HepG2 (cell line): ENCODE results near the gene C2. TPM values are rescaled to one million over a fixed set of nuclear protein-coding genes. Genes with fewer than 3 reads are reported as not detected.

Experiments used
- ATAC-seq: fragments of 200-7000 bp; cut with Tn5 transposase; 3 replicates; pipeline ENCODE4 v1.9.1; 2020; ENCODE audit warnings: mild to moderate bottlenecking, moderate library complexity
- BruUV-seq: library from RNA; stranded (reverse); fragments of 400-500 nt; replicated peaks from 2 replicates; lab custom pipeline; 2021; lab: Mats Ljungman, UMichigan
- CTCF ChIA-PET: fragments of 300-600 bp; formaldehyde crosslinking; extraction: SDS; loops from one replicate; lab custom pipeline; 2021; ENCODE audit warnings: low total read pairs, inconsistent platforms, low intra/inter-chr PET ratio; lab: Yijun Ruan, JAX
- POLR2A ChIA-PET: fragments of 350-600 bp; sonication (Branson Sonifier 250); formaldehyde crosslinking; loops from one replicate; lab custom pipeline; 2020; ENCODE audit warnings: antibody characterized with exemption, inconsistent platforms; lab: Yijun Ruan, JAX
- DNase-seq: peaks from one replicate; pipeline ENCODE4 v3.0.0-alpha.2; 2015; ENCODE audit warnings: low spot score
- FAIRE-seq: peaks from 3 replicates; lab custom pipeline; 2011; peaks lifted over from hg19 to GRCh38; lab: Jason Lieb, UNC
- H2AFZ ChIP-seq: one replicate; pipeline ENCODE4 v1.6.1; 2011; ENCODE audit warnings: low read length, inconsistent platforms
- H3K27ac ChIP-seq: fragments of 300-600 bp; 3 replicates; pipeline ENCODE4 v1.8.0; 2011; ENCODE audit warnings: mixed run types, mild to moderate bottlenecking, mixed read lengths, low read length, inconsistent platforms; ENCODE audit not compliant: insufficient read depth; ENCODE audit errors: extremely low read length
- H3K27me3 ChIP-seq, 2 experiments: fragments of 200-600 bp in 1 of 2; 2 replicates in 1 of 2; 3 replicates in 1 of 2; pipeline versions ENCODE4 v1.6.0 to v1.8.0; 2011; ENCODE audit warnings: low read length in 2 of 2, mild to moderate bottlenecking in 2 of 2, moderate library complexity in 2 of 2, inconsistent platforms in 1 of 2; ENCODE audit not compliant: insufficient read depth in 2 of 2, control insufficient read depth in 1 of 2
- H3K36me3 ChIP-seq, 2 experiments: fragments of 200-600 bp in 1 of 2; replicated peaks in 1 of 2; 2 replicates in 1 of 2; 3 replicates in 1 of 2; pipeline versions ENCODE4 v1.5.1 to v1.8.0; 2011; ENCODE audit warnings: low read length in 2 of 2, inconsistent platforms in 1 of 2; ENCODE audit not compliant: insufficient read depth in 2 of 2, control insufficient read depth in 1 of 2
- H3K4me1 ChIP-seq: 2 replicates; pipeline ENCODE4 v1.5.1; 2012; ENCODE audit warnings: low read length, inconsistent platforms; ENCODE audit not compliant: insufficient read depth
- H3K4me2 ChIP-seq: 2 replicates; pipeline ENCODE4 v1.6.0; 2011; ENCODE audit warnings: low read depth, low read length, inconsistent platforms
- H3K4me3 ChIP-seq, 3 experiments: fragments of 200-600 bp in 1 of 3; sonication (generic), shearing (Covaris generic) in 1 of 3; replicated peaks in 1 of 3; 2 replicates each; pipeline ENCODE4 v1.5.1; 2011 to 2016; ENCODE audit warnings: low read length in 3 of 3, inconsistent platforms in 2 of 3, low read depth in 2 of 3, mild to moderate bottlenecking in 2 of 3, control low read depth in 1 of 3, mixed read lengths in 1 of 3; ENCODE audit not compliant: insufficient read depth in 1 of 3
- H3K79me2 ChIP-seq: one replicate; pipeline ENCODE4 v1.6.1; 2011; ENCODE audit warnings: low read length, inconsistent platforms; ENCODE audit not compliant: insufficient read depth
- H3K9ac ChIP-seq: 2 replicates; pipeline ENCODE4 v1.6.0; 2011; ENCODE audit warnings: mild to moderate bottlenecking, low read depth, low read length, inconsistent platforms; ENCODE audit not compliant: insufficient read depth
- H3K9me3 ChIP-seq: 2 replicates; pipeline ENCODE4 v1.5.1; 2012; ENCODE audit warnings: mild to moderate bottlenecking, low read length
- H4K20me1 ChIP-seq: 2 replicates; pipeline ENCODE4 v1.6.0; 2011; ENCODE audit warnings: inconsistent platforms, mild to moderate bottlenecking, low read length, moderate library complexity; ENCODE audit not compliant: insufficient read depth
- AGO2 ChIP-seq: fragments of 200-400 bp; formaldehyde crosslinking; optimal IDR thresholded peaks from 2 replicates; pipeline ENCODE3; 2017; ENCODE audit warnings: mild to moderate bottlenecking, low read depth, low read length, moderate library complexity
- ELF3 ChIP-seq: IDR thresholded peaks from 2 replicates; pipeline ENCODE4 v1.6.1; 2016; ENCODE audit warnings: missing genetic modification reagents, missing compliant biosample characterization
- FOXK2 ChIP-seq: fragments of 450-650 bp; IDR thresholded peaks from 2 replicates; pipeline ENCODE4 v1.6.1; 2016
- HNRNPL ChIP-seq: fragments of 200-400 bp; formaldehyde crosslinking; IDR thresholded peaks from 2 replicates; pipeline ENCODE4 v1.6.1; 2017; ENCODE audit warnings: mild to moderate bottlenecking, low read depth, low read length
- POLR2G ChIP-seq: fragments of 200-400 bp; formaldehyde crosslinking; IDR thresholded peaks from 2 replicates; pipeline ENCODE4 v1.6.1; 2018; ENCODE audit warnings: mild to moderate bottlenecking, low read depth, low read length, moderate library complexity
- RBFOX2 ChIP-seq: fragments of 200-400 bp; formaldehyde crosslinking; IDR thresholded peaks from 2 replicates; pipeline ENCODE4 v1.6.1; 2017; ENCODE audit warnings: low read depth, mild to moderate bottlenecking, low read length
- SSRP1 ChIP-seq: IDR thresholded peaks from 2 replicates; pipeline ENCODE4 v1.6.1; 2016; ENCODE audit warnings: control low read depth
- TEAD3 ChIP-seq: optimal IDR thresholded peaks from 2 replicates; pipeline ENCODE3; 2016; ENCODE audit warnings: borderline replicate concordance
- ZNF350 ChIP-seq: sonication (generic); formaldehyde crosslinking; IDR thresholded peaks from 2 replicates; pipeline ENCODE4 v1.4.0; 2020; ENCODE audit warnings: mild to moderate bottlenecking, low read depth, missing genetic modification reagents, borderline replicate concordance
- ZNF772 ChIP-seq: sonication (generic); formaldehyde crosslinking; IDR thresholded peaks from 2 replicates; pipeline ENCODE4 v1.5.0; 2020; ENCODE audit warnings: mild to moderate bottlenecking, missing genetic modification reagents
- WGBS: methylation state at CpG from one replicate; pipeline ENCODE4 v1.1.6; 2017; ENCODE audit warnings: low lambda C conversion rate; 5-methylcytosine and 5-hydroxymethylcytosine counted together
- in situ Hi-C: cut with HindIII; loops from 2 replicates; pipeline ENCODE4 v1.10.0; 2017; ENCODE audit warnings: low pct_unique_long_range_greater_than_20kb; ENCODE audit not compliant: extremely low pct_ligation_motif_present
- intact Hi-C: fragments of 100-400 bp; cut with micrococcal nuclease; formaldehyde crosslinking; loops from one replicate; pipeline ENCODE4 v1.10.0; 2022; ENCODE audit not compliant: unreplicated experiment
- polyA plus RNA-seq, 8 experiments: library from polyadenylated mRNA; depleted of rRNA in 3 of 8; stranded (reverse) in 7 of 8; unstranded in 1 of 8; fragments of >200 nt; fragmentation: Illumina TruSeq in 4 of 8; extraction: Trizol in 4 of 8; gene quantifications; 2 replicates each; pipeline versions ENCODE4 v1.2.1 to v1.2.3, GENCODE V29; 2011 to 2016; ENCODE audit warnings: low read depth in 4 of 8, missing spikeins in 1 of 8, mixed read lengths in 1 of 8; ENCODE audit not compliant: insufficient read depth in 1 of 8
- total RNA-seq, 5 experiments: library from RNA; depleted of rRNA; stranded (reverse); fragments of >200 nt; fragmentation: Illumina TruSeq; extraction: Trizol; gene quantifications; 2 replicates each; pipeline ENCODE4 v1.2.3, GENCODE V29; 2016; ENCODE audit warnings: low read depth in 1 of 5
- TF ChIP-seq, protein P1 (sequence below): IDR thresholded peaks from 2 replicates; pipeline ENCODE4 v1.6.1; 2016; ENCODE audit warnings: missing genetic modification reagents, missing compliant biosample characterization

The C2 gene
- total and polyA plus RNA-seq, 2 of the 13 experiments (the other 11 are each of a cell fraction or from before 2014, with no cell fraction given) = 165 to 307 TPM

DNA sequence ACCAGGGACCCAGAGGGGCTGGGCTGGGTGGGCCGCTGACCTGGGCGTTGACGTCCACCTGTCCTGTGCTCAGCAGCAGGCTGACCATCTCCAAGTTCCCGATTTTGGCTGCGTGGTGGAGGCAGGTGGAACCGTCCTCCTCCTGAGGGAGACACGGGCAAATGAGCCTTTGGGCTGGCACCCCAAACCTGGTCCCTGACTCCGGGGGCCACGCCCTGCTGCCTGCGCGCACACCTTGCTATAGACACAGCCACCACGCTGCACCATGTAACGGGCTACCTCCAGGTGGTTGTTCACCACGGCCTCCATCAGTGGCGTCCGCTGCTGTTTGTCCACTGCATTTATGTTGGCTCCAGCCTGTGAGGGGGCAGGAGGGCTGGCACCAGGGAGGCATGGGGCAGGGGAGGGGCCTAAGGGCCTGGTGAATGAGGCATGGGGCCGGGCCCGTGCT lies 41.0 kb upstream of the C2 start:
- intact Hi-C loops = no loop called here
- DNase-seq (no peak), ATAC-seq (no peak), FAIRE-seq (no peak)
- H3K27ac ChIP-seq = no peak overlapping the region
- no peak overlapping the region for H3K4me3 ChIP-seq
- TF ChIP-seq HNRNPL (0 out of 2 replicates have a peak, but pooled peaks have one; percentile 29), AGO2 (peak; percentile 91), RBFOX2 (peak; percentile 63), ZNF772 (CRISPR knock-in tag) (no peak)
- no peak overlapping the region for H3K9ac ChIP-seq
- peaks cover 56 to 86% of the 10 kb centered on the region in 2 experiments for H3K36me3 ChIP-seq
- CTCF ChIA-PET = no interaction called here
- no TSS peak for BruUV-seq
- H3K4me2 ChIP-seq = no peak overlapping the region
- no peaks in the 10 kb centered on the region for H3K9me3 ChIP-seq
- WGBS = 100% methylated on average over 12 of the region's 18 CpGs
- in situ Hi-C loops = no loop called here
- POLR2A ChIA-PET = no interaction called here
- no peaks in the 10 kb centered on the region for H3K4me1 ChIP-seq
- no peaks in the 10 kb centered on the region for H4K20me1 ChIP-seq
- H3K79me2 ChIP-seq = no peaks in the 10 kb centered on the region
- no peaks in the 10 kb centered on the region for H3K27me3 ChIP-seq
- H2AFZ ChIP-seq = no peak overlapping the region

- 98% methylated on average over 18 of the region's 19 CpGs for WGBS
- H3K79me2 ChIP-seq = no peaks in the 10 kb centered on the region
- intact Hi-C loops (no loop called here), in situ Hi-C loops (no loop called here)
- no peak overlapping the region for H3K9ac ChIP-seq
- no peak overlapping the region for H3K4me3 ChIP-seq
- no peak overlapping the region for H3K27ac ChIP-seq
- no peak for TF ChIP-seq TEAD3 (CRISPR knock-in tag)
- no peak for TF ChIP-seq POLR2G
- TF ChIP-seq ZNF350 (CRISPR knock-in tag) = no peak
- TF ChIP-seq, protein P1, sequence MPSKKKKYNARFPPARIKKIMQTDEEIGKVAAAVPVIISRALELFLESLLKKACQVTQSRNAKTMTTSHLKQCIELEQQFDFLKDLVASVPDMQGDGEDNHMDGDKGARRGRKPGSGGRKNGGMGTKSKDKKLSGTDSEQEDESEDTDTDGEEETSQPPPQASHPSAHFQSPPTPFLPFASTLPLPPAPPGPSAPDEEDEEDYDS (CRISPR knock-in tag) = no peak
- no peak for TF ChIP-seq FOXK2
- TF ChIP-seq SSRP1 (CRISPR knock-in tag) = no peak
- TF ChIP-seq ELF3 = no peak
- no peaks in the 10 kb centered on the region for H3K9me3 ChIP-seq
- CTCF ChIA-PET = no interaction called here
- no peaks in the 10 kb centered on the region for H3K4me1 ChIP-seq
- FAIRE-seq (no peak), ATAC-seq (no peak), DNase-seq (no peak)
- no peak overlapping the region for H3K4me2 ChIP-seq
- BruUV-seq = no TSS peak
- POLR2A ChIA-PET = interaction anchor here (0.6 to 2.1 kb wide), 2 partner anchors 25 to 88 kb away, joined by 3 to 5 read pairs; partner anchors contain the start of gene NEU1
- H3K36me3 ChIP-seq = peaks cover 57 to 88% of the 10 kb centered on the region in 2 experiments
- H2AFZ ChIP-seq = no peak overlapping the region
- no peaks in the 10 kb centered on the region for H3K27me3 ChIP-seq
- no peaks in the 10 kb centered on the region for H4K20me1 ChIP-seq
These were observed 40.1 kb upstream of the C2 start for GRCh38 chr6:31887173-31888007.
